GM10248 (cell line): ENCODE measurements around the gene ALG12.

ENCODE experiments used
- CTCF ChIA-PET: fragments of 300-600 bp; sonication (Branson Sonifier 250); formaldehyde crosslinking; extraction: SDS; loops from one replicate; lab custom pipeline; 2021; ENCODE audit warnings: antibody characterized with exemption; lab: Yijun Ruan, JAX
- POLR2A ChIA-PET: fragments of 350-650 bp; sonication (Branson Sonifier 250); formaldehyde crosslinking; extraction: SDS; loops from one replicate; lab custom pipeline; 2020; ENCODE audit warnings: antibody characterized with exemption; lab: Yijun Ruan, JAX
- DNase-seq: peaks from one replicate; pipeline ENCODE4 v3.0.0; 2012; ENCODE audit errors: extremely low spot score
- TF ChIP-seq, protein P1 (sequence below): IDR thresholded peaks from 2 replicates; pipeline ENCODE4 v1.5.1; 2012; ENCODE audit warnings: mild to moderate bottlenecking, low read depth; ENCODE audit errors: extremely low read depth, missing control alignments, control extremely low read depth

ALG12 gene

DNA sequence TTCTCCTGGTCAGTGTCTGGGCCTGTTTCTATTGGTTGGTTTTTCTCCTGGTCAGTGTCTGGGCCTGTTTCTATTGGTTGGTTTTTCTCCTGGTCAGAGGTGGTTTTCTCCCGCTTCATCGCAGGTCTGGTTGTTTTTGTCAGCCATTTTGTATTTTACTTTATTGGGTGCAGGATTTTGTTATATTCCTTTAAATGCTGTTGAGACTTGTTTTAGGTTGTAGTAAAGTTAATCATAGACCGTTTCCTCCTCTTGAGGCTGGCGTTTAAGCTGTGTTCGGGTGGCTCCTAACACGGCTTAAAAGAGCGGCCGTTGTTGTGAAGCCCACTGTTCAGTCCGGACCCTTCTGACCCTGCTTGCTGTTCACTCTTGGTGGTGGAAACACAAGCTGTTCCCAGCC lies 38.4 kb downstream of the ALG12 start:
- CTCF ChIA-PET, result interaction anchor here (2.0 to 3.2 kb wide), 2 partner anchors 12 to 21 kb away, joined by 6 to 18 read pairs; no protein-coding TSS in a partner anchor
- POLR2A ChIA-PET, result no interaction called here
- DNase-seq, result no peak

DNA sequence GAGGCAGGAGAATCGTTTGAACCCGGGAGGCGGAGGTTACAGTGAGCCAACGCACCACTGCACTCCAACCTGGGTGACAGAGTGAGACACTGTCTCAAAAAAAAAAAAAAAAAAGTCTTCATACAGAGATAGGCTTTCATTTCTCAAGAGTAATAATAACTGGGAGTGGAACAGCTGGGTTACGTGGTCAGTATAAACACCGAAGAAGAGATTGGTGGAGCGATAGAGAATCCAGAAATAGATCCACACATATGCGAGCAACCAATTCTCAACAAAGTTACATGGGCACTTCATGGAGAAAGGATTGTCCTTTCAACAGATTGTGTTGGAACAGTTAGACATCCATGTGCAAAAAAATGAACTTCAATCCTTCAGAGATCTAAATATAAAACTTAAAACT lies 40.0 kb downstream of the ALG12 start:
- ChIA-PET POLR2A (no interaction called here), CTCF (no interaction called here)
- TF ChIP-seq, protein P1, sequence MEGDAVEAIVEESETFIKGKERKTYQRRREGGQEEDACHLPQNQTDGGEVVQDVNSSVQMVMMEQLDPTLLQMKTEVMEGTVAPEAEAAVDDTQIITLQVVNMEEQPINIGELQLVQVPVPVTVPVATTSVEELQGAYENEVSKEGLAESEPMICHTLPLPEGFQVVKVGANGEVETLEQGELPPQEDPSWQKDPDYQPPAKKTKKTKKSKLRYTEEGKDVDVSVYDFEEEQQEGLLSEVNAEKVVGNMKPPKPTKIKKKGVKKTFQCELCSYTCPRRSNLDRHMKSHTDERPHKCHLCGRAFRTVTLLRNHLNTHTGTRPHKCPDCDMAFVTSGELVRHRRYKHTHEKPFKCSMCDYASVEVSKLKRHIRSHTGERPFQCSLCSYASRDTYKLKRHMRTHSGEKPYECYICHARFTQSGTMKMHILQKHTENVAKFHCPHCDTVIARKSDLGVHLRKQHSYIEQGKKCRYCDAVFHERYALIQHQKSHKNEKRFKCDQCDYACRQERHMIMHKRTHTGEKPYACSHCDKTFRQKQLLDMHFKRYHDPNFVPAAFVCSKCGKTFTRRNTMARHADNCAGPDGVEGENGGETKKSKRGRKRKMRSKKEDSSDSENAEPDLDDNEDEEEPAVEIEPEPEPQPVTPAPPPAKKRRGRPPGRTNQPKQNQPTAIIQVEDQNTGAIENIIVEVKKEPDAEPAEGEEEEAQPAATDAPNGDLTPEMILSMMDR, result no peak
- DNase-seq, result no peak

More for the DNA sequence above, 38.4 kb downstream of the ALG12 start:
- TF ChIP-seq, protein P1, result no peak

DNA sequence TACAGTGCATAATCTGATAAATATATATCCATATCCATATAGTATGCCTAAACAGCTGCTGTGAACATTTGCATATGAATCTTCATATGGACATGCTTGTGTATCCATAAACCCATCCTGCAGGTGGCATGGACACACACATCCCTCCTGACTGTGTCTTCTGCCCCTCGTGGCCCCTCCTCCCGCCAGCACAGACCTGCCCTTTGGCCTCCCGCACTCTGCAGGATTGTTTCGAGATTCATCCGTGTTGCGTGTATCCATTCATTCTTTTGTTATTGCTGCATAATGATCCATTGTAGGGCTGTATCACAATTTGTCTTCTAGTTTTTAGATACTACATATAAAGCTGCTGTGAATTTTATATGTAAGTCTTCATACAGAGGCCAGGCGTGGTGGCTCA lies 40.6 kb downstream of the ALG12 start:
- POLR2A ChIA-PET, result no interaction called here
- no peak for DNase-seq
- TF ChIP-seq, protein P1, result no peak
- CTCF ChIA-PET, result no interaction called here

DNA sequence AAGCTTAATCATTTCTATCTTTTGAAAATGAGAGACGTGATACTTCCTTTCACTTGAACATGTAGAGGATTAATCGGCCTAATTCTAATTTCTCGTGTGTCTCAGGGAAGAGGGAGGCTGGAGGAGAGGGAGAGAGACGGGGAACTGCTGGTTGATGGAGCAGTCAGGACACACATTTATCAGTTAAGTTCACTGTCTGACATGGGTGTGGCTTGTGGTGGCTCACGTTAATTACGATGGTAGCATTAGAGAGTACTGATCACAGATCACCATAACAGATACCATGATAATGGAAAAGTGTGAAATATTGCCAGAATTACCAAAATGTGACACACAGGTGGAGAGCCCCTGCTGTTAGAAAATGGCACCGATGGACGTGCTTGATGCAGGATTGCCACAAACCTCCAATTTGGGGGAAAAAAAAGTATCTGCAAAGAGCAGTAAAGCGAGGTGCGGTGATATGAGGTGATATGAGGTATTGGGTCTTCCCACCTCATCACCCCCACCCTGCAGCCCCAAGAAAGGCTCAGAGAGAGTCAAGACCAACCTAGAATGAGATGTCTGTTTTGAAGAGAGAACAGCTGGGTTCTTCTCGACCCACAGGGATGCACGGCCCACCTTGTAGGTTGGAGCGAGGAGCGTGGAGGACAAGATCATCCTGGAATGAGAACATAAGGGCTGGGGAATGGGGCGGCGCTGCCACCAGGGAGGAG lies 44.9 kb downstream of the ALG12 start:
- no peak for DNase-seq
- ChIA-PET CTCF (interaction anchor here (1.1 kb wide), 1 partner anchor 12 kb away, joined by 3 read pairs; no protein-coding TSS in a partner anchor), POLR2A (no interaction called here)
- TF ChIP-seq, protein P1, result no peak

DNA sequence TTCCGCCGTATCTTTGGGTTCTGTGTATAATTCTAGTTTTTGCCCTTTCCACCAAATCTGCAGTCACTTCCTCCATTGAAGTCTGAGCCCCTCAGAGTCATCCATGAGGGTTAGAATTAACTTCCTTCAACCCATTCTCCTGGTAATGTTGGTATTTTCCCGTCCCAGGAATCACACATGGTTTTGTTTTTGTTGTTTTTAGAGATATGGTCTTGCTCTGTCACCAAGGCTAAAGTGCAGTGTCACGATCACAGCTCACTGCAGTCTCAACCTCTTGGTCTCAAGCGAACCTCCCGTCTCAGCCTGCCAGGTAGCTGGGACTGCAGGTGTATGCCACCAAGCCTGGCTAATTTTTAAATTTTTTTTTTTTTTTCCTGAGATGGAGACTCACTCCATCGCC lies 45.9 kb downstream of the ALG12 start:
- DNase-seq, result no peak
- CTCF ChIA-PET, result no interaction called here
- TF ChIP-seq, protein P1, result no peak
- POLR2A ChIA-PET, result no interaction called here

DNA sequence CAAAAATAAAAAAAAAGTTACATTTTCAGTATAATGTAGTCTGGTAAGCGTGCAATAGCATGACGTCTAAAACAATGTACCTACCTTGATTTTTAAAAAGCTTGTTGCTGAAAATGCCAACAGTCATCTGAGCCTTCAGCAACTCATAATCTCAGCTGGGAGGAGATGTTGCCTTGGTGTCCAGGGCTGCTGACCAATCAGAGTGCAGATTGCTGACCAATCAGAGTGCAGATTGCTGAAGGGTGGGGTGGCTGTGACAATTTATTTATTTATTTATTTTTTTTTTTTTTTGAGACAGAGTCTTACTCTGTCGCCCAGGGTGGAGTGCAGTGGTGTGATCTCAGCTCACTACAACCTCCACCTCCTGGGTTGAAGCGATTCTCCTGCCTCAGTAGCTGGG lies 46.8 kb downstream of the ALG12 start:
- TF ChIP-seq, protein P1, result no peak
- ChIA-PET CTCF (interaction anchor here (1.1 to 1.3 kb wide), 2 partner anchors 17 kb away, joined by 3 to 4 read pairs; no protein-coding TSS in a partner anchor), POLR2A (no interaction called here)
- no peak for DNase-seq
